GM18868 (cell line): ENCODE results near the gene AHRR.
"Not testable (repeated sequence)": the region's sequence is repeated elsewhere in the genome, so short reads cannot be mapped to it uniquely, and the experiment has no call there.

ENCODE experiments used
- ATAC-seq: cut with Tn5 transposase; IDR thresholded peaks from one replicate; pipeline ENCODE4 v1.9.1; 2021; ENCODE audit warnings: mild to moderate bottlenecking, moderate library complexity; ENCODE audit not compliant: unreplicated experiment

Gene AHRR

DNA sequence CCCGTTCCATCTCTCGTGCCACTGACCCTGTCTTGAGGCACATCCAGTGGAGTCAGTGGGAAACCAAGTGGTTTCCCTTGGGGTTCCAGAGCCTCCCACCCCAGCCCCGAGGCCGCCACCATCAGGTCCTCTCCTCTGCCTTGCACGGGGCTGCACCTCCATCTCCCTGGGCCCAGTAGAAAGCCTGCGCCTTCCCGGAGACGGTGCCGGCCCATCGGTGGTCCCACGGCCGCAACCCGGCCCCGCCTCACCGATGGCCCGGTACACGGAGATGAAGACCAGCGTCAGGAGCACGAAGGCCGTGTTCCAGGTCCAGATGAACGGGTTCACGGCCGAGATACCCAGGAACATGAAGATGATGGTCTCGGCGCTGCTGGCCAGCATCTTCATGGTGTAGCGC lies 161.5 kb downstream of the AHRR start:
- no peak for ATAC-seq

DNA sequence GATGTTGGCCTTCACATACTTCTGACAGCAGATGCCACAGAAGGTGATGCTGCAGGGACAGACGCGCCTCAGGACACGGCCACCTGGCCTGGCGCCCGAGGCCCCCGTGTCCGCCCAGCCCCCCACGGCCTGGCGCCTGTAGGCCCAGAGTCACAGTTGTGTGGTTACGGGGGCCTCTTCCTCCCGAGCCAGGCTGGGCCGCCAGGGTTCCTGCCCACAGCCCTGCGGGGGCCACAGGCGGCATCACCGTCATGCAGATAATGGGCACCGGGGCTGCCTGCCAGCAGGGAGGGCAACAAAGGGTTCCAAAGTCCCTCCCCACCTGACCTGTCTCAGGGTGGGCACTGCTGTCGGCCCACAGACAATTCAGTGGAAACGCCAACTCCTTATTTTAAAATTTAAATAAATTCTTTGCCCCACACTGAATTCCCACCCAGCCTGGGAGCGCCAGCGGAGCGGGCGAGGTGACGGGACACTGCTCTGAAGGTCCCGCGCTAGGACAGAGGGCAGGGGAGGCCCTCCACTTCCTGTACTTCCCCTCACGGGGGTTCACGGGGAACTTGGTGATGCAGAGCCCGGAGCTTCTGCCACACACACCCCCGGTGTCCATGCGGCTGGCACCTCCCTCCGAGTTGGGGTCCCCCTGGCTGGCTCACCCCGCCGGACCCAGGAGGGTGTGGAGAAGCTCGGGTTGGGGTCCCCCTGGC lies 162.1 kb downstream of the AHRR start:
- no peak for ATAC-seq

DNA sequence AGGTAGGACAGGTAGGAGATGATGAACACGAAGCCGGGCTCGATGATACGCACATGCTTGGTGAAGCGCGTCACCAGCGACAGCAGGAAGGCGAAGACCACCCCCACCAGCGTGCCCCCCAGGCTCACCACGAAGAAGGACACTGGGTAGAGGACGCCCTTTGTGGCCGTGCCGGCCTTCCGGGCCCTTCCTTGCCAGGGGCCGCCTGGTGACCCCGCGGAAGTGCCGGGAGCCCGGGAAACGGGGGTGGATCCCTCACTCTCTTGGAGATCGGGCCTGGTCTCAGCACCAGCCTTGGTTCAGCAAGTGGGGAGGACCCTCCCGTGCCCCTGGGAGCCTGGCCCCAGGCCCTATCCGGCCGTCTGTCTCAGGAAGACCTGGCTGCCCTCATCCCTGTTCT lies 163.0 kb downstream of the AHRR start:
- ATAC-seq: no peak

DNA sequence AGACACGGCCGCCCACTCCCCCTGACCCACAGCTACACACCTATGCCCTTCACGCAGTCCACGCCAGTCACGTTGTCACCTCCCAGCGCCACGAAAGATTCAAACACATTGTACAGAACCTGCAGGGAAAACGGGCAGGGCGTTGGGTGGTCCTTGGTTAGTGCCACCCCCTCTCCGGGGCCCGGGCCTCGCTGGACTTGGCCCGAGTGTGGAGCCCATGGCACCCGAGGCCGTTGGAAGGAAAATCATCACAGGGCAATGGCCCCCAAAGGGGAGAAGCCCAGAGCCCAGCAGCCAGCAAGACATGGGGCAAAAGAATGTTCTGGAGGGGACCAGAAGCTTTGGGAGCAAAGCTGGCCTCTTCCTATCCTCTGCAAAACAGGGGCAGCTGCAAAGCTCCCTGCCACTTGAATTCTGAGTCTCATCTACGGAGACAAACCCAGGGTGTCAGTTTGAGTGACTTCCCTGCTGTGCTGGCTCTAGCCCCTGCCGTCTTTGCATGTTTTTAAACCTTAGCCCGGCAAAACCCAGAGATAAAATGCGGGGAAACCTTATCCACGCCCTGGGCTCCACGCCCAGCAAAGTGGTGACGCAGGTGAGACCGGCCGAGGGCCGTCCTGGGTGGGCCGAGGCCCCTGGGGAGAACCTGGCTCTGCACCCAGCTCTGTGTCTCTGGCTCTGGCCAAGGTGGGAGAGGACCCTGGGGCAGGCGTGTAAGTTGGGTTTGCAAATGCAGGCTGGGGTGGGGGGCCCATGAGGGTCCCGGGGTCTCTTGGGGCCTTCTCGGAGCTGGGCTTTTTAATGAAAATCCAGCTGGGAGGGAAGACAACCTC lies 163.8 kb downstream of the AHRR start:
- no peak for ATAC-seq

DNA sequence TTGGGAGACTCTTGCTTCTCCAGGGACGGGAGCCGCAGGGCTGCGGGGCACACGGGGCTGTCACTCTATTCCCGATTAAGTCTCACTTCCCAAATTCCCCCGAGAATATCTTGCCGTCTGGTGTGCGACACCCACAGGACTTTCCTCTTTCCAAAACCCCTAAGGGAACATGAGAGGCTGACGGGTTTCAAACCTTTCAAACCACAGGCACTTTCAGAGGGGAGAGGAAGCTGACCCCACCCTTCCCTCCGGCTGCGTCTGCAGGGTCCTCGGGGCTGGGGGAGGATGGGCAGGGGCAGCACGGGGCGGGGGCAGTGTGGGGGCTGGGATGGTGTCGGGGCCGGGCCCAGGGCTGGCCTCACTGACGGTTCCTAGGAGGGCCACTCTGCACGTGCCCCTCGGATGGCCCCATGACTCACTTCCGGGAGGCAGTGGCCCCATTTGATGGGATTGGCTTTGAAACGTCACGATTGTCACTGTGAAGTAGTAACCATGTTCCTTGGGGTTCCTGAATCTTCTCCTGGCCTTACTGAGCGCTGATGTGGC lies 164.5 kb downstream of the AHRR start:
- ATAC-seq: no peak

DNA sequence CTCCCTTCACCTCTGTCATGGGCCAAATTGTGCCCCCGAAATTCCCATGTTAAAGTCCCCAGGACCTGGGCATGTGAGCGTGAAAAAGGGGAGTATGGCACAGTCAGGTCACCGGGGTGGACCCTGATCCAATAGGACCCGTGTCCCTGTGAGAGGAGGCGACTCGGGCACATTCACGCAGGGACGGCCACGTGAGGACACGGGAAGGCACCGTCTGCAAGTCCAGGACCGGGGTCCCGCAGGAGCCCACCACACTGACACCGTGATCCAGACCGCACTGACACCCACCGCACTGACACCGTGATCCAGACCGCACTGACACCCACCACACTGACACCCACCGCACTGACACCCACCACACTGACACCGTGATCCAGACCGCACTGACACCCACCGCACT lies 165.1 kb downstream of the AHRR start:
- not testable (repeated sequence) for ATAC-seq
